T-helper 2 cell treated with Interferon-gamma antibody and Interleukin-4, amounts not matched to agents 5 μg/mL and 100 μg/mL, for 36 hours (primary cell): ENCODE data around the gene WNT3.
"Not testable (repeated sequence)": the region's sequence is repeated elsewhere in the genome, so short reads cannot be mapped to it uniquely, and the experiment has no call there.

Source experiments
- DNase-seq: peaks from one replicate; pipeline ENCODE4 v3.0.0; 2021; ENCODE audit warnings: low spot score
- H3K27ac Mint-ChIP-seq: one replicate; pipeline ENCODE4 v1.8.0; 2021; ENCODE audit warnings: mild to moderate bottlenecking, mixed read lengths
- H3K27me3 Mint-ChIP-seq: one replicate; pipeline ENCODE4 v1.8.0; 2021; ENCODE audit warnings: low read depth, mixed read lengths
- H3K36me3 Mint-ChIP-seq: one replicate; pipeline ENCODE4 v1.8.0; 2021; ENCODE audit warnings: low read depth, mixed read lengths
- H3K4me1 Mint-ChIP-seq: one replicate; pipeline ENCODE4 v1.8.0; 2021; ENCODE audit warnings: low read depth, mixed read lengths
- H3K4me3 Mint-ChIP-seq: one replicate; pipeline ENCODE4 v1.8.0; 2022; ENCODE audit warnings: mild to moderate bottlenecking, moderate library complexity, mixed read lengths
- H3K9me3 Mint-ChIP-seq: one replicate; pipeline ENCODE4 v1.8.0; 2021; ENCODE audit warnings: mixed read lengths

Gene WNT3

DNA sequence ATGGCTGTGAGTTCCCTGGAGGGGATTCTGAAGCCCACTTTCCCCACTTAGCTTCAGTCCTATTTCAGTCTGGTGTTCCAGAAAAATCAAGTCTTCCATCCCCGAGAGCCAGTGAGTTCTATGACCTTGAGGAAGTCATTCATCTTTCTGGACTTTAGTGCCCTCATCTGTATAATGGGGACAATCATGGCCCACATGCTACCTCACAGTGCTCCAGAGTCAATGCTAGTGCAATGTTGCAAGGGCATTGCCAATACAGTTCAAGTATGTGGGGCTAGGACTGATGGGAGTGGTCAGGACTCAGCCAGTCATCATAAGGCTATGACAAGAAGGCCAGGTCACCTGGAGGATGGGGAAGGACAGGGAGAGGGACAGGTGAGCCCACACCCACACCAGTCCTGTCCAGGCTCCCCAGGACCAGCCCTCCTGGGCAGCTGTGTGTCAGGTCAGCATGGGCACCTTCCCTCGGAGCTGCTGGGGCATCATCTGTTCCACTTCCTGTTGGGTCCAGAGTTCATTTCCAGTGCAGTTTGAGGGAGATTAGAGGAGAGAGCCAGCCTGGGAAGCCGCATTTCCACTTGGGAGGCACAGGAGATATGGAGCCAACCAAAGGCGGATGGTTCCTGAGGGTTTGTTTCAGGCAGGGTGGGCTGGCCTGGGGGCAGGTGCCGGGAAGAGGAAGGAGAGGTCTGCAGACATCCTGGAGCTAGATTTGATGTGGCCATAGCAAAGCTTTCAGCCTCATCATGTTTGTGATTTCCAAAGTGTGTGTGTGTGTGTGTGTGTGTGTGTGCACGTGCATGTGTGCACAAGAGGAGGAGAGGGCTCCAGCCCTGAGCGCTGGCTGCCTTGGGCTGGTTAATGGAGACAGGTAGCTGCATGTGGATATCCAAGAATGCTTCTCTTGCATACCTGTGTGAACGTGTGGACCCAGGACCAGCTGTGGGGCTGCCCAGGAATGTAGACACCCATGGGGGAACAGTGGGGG lies 29.0 kb upstream of the WNT3 start:
- no peak overlapping the region for H3K4me3 Mint-ChIP-seq
- peaks cover 12% of the 10 kb centered on the region for H3K9me3 Mint-ChIP-seq
- no peak overlapping the region for H3K27ac Mint-ChIP-seq
- H3K27me3 Mint-ChIP-seq, result peaks cover 59% of the 10 kb centered on the region
- no peaks in the 10 kb centered on the region for H3K4me1 Mint-ChIP-seq
- no peak for DNase-seq
- H3K36me3 Mint-ChIP-seq, result peaks cover 1% of the 10 kb centered on the region

DNA sequence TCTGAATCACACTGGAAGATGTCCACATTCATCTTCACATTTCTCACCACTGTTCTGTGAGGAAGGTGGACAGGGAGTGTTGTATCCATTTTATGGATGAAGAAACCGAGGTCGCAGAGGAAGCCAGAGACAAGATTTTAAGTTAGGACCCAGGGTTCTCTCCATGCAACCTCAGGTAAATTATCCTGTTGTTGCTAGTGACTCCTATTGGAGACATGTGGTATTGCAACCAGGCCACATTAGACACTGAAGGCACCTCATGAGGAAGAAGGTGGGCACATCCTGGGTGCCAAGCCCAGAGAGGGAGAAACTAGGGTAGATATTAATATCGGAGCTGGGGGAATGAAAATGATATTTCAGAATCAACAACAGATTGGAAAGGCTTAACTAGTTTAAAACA lies 24.3 kb upstream of the WNT3 start:
- H3K27me3 Mint-ChIP-seq, result peaks cover 42% of the 10 kb centered on the region
- H3K4me3 Mint-ChIP-seq, result no peak overlapping the region
- H3K4me1 Mint-ChIP-seq, result peaks cover 2% of the 10 kb centered on the region
- H3K9me3 Mint-ChIP-seq, result peaks cover 17% of the 10 kb centered on the region
- DNase-seq, result no peak
- H3K36me3 Mint-ChIP-seq, result peaks cover 1% of the 10 kb centered on the region
- no peak overlapping the region for H3K27ac Mint-ChIP-seq

DNA sequence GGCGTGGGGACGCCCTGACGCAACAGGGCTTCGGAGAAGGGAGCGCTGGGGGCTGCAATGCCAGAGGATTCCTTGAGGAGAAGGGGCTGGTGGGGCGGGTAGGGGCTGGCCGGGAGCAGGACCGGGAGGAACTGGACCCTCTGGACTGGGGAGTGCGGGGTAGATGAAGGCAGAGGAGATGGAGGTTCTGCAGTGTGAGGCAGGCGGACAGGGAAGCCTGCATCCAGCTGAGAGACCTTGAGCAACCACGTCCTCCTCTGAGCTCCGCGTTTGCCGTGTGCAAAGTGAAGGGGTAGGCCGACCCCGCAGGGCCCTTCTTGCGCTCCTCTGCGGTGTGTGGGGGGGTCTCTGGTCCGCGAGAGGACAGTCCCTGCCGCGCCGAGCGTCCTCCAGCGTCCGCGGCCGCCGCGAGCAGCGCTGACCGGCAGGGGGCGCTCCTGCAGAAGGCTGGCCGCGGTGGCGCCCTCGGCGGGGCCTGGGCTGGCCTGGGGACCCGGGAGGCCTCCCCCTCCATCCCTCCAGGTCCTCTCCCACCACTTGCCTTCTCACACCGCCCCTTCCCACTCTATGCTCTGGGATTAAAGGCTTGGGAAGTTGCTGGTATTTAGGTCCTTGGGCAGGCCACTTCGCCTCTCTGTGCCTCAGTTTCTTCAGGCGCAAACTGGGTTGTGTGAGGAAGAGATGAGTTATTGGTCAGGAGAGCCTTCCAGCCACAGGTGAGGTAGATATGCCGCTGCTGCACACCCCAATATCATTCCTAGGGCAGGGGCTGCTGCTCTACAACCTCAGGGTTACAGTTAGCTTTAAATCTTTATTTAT lies 23.3 kb upstream of the WNT3 start:
- Mint-ChIP-seq H3K4me1 (peaks cover 2% of the 10 kb centered on the region), H3K36me3 (peaks cover 1% of the 10 kb centered on the region), H3K27me3 (peaks cover 31% of the 10 kb centered on the region), H3K4me3 (no peak overlapping the region), H3K9me3 (peaks cover 17% of the 10 kb centered on the region), H3K27ac (no peak overlapping the region)
- no peak for DNase-seq

DNA sequence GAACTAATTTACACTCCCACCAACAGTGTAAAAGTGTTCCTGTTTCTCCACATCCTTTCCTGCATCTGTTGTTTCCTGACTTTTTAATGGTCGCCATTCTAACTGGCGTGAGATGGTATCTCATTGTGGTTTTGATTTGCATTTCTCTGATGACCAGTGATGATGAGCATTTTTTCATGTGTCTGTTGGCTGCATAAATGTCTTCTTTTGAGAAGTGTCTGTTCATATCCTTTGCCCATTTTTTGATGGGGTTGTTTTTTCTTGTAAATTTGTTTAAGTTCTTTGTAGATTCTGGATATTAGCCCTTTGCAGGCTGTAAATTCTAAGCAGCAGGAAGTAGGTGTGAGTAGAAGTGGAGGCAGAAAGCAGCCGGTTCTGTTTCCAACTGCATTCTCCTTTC lies 22.1 kb upstream of the WNT3 start:
- H3K36me3 Mint-ChIP-seq, DNase-seq, H3K4me3 Mint-ChIP-seq, H3K4me1 Mint-ChIP-seq, H3K27ac Mint-ChIP-seq: not testable (repeated sequence)
- H3K27me3 Mint-ChIP-seq, result peaks cover 29% of the 10 kb centered on the region
- H3K9me3 Mint-ChIP-seq, result peaks cover 17% of the 10 kb centered on the region

GRCh38 chr17:46839211-46839610 lies 20.7 kb upstream of the WNT3 start:
- H3K27me3 Mint-ChIP-seq, result peaks cover 24% of the 10 kb centered on the region
- no peak overlapping the region for H3K4me3 Mint-ChIP-seq

DNA sequence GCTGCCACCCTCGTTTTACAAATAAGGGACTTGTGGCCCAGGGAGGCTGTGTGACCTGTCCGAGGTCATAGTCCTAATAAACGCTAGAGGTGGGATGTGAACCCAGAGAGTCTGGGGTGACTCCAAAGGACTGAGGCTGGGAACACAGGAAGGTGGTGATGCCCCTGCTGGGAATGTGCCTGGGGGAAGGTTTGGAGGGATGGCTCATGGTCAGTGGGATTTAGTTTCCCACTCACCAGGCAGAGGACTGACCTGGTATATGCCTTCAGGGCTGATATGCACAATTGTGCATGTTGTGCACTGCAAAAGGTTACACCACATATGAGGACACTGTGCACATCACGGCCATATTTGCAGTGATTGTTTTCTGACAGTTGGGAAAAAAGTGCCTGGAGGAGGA lies 19.0 kb upstream of the WNT3 start:
- Mint-ChIP-seq H3K4me1 (peaks cover 2% of the 10 kb centered on the region), H3K27ac (no peak overlapping the region), H3K36me3 (no peaks in the 10 kb centered on the region), H3K4me3 (no peak overlapping the region), H3K27me3 (peaks cover 23% of the 10 kb centered on the region), H3K9me3 (peaks cover 5% of the 10 kb centered on the region)
- no peak for DNase-seq

More at GRCh38 chr17:46839211-46839610, 20.7 kb upstream of the WNT3 start:
- Mint-ChIP-seq H3K36me3 (peaks cover 1% of the 10 kb centered on the region), H3K27ac (no peak overlapping the region), H3K4me1 (peaks cover 2% of the 10 kb centered on the region), H3K9me3 (peaks cover 17% of the 10 kb centered on the region)
- no peak for DNase-seq

GRCh38 chr17:46836500-46836899 lies 18.0 kb upstream of the WNT3 start:
- H3K4me3 Mint-ChIP-seq, result no peak overlapping the region
- H3K36me3 Mint-ChIP-seq, result no peaks in the 10 kb centered on the region
- peaks cover 21% of the 10 kb centered on the region for H3K27me3 Mint-ChIP-seq
- DNase-seq, result no peak
- peaks cover 2% of the 10 kb centered on the region for H3K4me1 Mint-ChIP-seq
- no peak overlapping the region for H3K27ac Mint-ChIP-seq
- H3K9me3 Mint-ChIP-seq, result peaks cover 5% of the 10 kb centered on the region

GRCh38 chr17:46834846-46835245 lies 16.4 kb upstream of the WNT3 start:
- Mint-ChIP-seq H3K27me3 (peaks cover 11% of the 10 kb centered on the region), H3K36me3 (no peaks in the 10 kb centered on the region), H3K9me3 (peaks cover 2% of the 10 kb centered on the region), H3K27ac (no peak overlapping the region), H3K4me3 (no peak overlapping the region), H3K4me1 (no peaks in the 10 kb centered on the region)
- DNase-seq, result no peak

GRCh38 chr17:46833840-46834208 lies 15.3 kb upstream of the WNT3 start:
- Mint-ChIP-seq H3K27ac (no peak overlapping the region), H3K9me3 (no peaks in the 10 kb centered on the region), H3K4me3 (no peak overlapping the region), H3K27me3 (peaks cover 7% of the 10 kb centered on the region), H3K36me3 (no peaks in the 10 kb centered on the region), H3K4me1 (no peaks in the 10 kb centered on the region)
- DNase-seq, result no peak

- Mint-ChIP-seq H3K27me3 (peaks cover 9% of the 10 kb centered on the region), H3K36me3 (no peaks in the 10 kb centered on the region), H3K27ac (no peak overlapping the region), H3K4me1 (no peaks in the 10 kb centered on the region), H3K4me3 (no peak overlapping the region), H3K9me3 (no peaks in the 10 kb centered on the region)
- no peak for DNase-seq
These were observed 14.7 kb upstream of the WNT3 start for GRCh38 chr17:46832945-46833839.

GRCh38 chr17:46832331-46832821 lies 13.9 kb upstream of the WNT3 start:
- Mint-ChIP-seq H3K27me3 (peaks cover 11% of the 10 kb centered on the region), H3K4me1 (no peaks in the 10 kb centered on the region), H3K36me3 (no peaks in the 10 kb centered on the region), H3K27ac (no peak overlapping the region), H3K9me3 (no peaks in the 10 kb centered on the region), H3K4me3 (no peak overlapping the region)
- no peak for DNase-seq

GRCh38 chr17:46831573-46832330 lies 13.3 kb upstream of the WNT3 start:
- H3K27me3 Mint-ChIP-seq, result peaks cover 11% of the 10 kb centered on the region
- no peaks in the 10 kb centered on the region for H3K36me3 Mint-ChIP-seq
- H3K4me3 Mint-ChIP-seq, result no peak overlapping the region
- no peaks in the 10 kb centered on the region for H3K9me3 Mint-ChIP-seq
- no peak for DNase-seq
- H3K27ac Mint-ChIP-seq, result no peak overlapping the region
- H3K4me1 Mint-ChIP-seq, result no peaks in the 10 kb centered on the region

DNA sequence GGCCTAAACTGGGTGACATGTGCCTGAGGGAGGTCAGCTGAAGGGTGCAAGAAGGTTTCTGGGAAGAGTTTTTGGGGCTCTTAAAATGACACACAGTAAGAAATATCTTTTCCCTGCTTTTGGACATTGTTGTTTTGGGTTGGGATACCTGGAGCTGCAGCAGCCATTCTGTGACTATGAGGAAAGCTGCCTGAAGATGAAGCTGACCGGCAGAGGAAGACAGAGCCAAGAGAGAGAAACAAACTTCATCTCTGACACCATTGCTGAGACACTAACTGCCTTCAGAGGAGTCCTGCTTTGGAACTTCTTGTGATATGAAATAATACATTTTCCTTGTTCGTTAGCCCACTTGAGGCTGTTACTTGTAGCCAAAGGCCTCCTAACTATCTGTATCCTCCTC lies 8.8 kb upstream of the WNT3 start:
- Mint-ChIP-seq H3K9me3 (no peaks in the 10 kb centered on the region), H3K27ac (no peak overlapping the region), H3K4me1 (no peaks in the 10 kb centered on the region), H3K27me3 (peaks cover 20% of the 10 kb centered on the region), H3K36me3 (no peaks in the 10 kb centered on the region), H3K4me3 (no peak overlapping the region)
- DNase-seq, result no peak
